ENCODE measurements around the gene SC5D.

DNA sequence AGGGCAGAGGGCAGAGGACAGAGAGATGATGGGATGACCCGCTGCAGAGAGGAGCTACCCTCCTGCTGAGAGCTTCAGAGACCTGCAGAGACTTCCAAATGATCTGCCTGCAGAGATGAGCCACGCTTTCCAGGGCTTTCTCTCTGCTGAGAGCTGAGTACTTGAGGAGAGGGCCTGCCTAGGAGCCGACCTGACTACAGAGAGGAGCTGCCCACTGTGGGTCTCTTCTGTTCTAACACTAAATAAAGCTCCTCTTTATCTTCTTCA is 45.9 kb upstream of the SC5D start:
- TF ChIP-seq, protein P1, sequence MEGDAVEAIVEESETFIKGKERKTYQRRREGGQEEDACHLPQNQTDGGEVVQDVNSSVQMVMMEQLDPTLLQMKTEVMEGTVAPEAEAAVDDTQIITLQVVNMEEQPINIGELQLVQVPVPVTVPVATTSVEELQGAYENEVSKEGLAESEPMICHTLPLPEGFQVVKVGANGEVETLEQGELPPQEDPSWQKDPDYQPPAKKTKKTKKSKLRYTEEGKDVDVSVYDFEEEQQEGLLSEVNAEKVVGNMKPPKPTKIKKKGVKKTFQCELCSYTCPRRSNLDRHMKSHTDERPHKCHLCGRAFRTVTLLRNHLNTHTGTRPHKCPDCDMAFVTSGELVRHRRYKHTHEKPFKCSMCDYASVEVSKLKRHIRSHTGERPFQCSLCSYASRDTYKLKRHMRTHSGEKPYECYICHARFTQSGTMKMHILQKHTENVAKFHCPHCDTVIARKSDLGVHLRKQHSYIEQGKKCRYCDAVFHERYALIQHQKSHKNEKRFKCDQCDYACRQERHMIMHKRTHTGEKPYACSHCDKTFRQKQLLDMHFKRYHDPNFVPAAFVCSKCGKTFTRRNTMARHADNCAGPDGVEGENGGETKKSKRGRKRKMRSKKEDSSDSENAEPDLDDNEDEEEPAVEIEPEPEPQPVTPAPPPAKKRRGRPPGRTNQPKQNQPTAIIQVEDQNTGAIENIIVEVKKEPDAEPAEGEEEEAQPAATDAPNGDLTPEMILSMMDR (IDR thresholded peaks at IDR 0.05), result no peak
- TF ChIP-seq EP300 (IDR thresholded peaks at IDR 0.05), result no peak
- TF ChIP-seq POLR2A (IDR thresholded peaks at IDR 0.05), result no peak
